Activated T-cell treated with anti-CD3 and anti-CD28 coated beads for 48 hours (primary cell): ENCODE measurements around the gene CAMK1D.
"Not testable (repeated sequence)": the region's sequence is repeated elsewhere in the genome, so short reads cannot be mapped to it uniquely, and the experiment has no call there.

Source experiments
- DNase-seq: peaks from one replicate; pipeline ENCODE4 v3.0.0-alpha.2; 2020; ENCODE audit warnings: low read depth

CAMK1D gene

GRCh38 chr10:12797471-12798262 lies 448.3 kb downstream of the CAMK1D start:
- DNase-seq, result no peak

- DNase-seq, result no peak
Observed at GRCh38 chr10:12799144-12799543, 449.8 kb downstream of the CAMK1D start.

GRCh38 chr10:12799714-12800113 lies 450.4 kb downstream of the CAMK1D start:
- DNase-seq, result no peak

- DNase-seq, result no peak
Observed at GRCh38 chr10:12800302-12800701, 451.0 kb downstream of the CAMK1D start.

GRCh38 chr10:12801214-12802087 lies 452.1 kb downstream of the CAMK1D start:
- DNase-seq, result no peak

GRCh38 chr10:12803776-12804175 lies 454.4 kb downstream of the CAMK1D start:
- DNase-seq, result no peak

- no peak for DNase-seq
Observed at GRCh38 chr10:12806228-12807095, 457.1 kb downstream of the CAMK1D start.

GRCh38 chr10:12807096-12807755 lies 457.9 kb downstream of the CAMK1D start:
- DNase-seq, result no peak

GRCh38 chr10:12808014-12808613 lies 458.8 kb downstream of the CAMK1D start:
- no peak for DNase-seq

GRCh38 chr10:12810046-12810445 lies 460.7 kb downstream of the CAMK1D start:
- DNase-seq, result not testable (repeated sequence)

- DNase-seq, result no peak
Observed at GRCh38 chr10:12811826-12812225, 462.5 kb downstream of the CAMK1D start.

GRCh38 chr10:12812571-12812970 lies 463.2 kb downstream of the CAMK1D start:
- DNase-seq, result no peak

- DNase-seq, result no peak
Observed at GRCh38 chr10:12814166-12814565, 464.8 kb downstream of the CAMK1D start.

GRCh38 chr10:12819071-12819470 lies 469.7 kb downstream of the CAMK1D start:
- no peak for DNase-seq

- no peak for DNase-seq
Observed at GRCh38 chr10:12819656-12820055, 470.3 kb downstream of the CAMK1D start.

- no peak for DNase-seq
Observed at GRCh38 chr10:12822126-12822892, 473.0 kb downstream of the CAMK1D start.

- no peak for DNase-seq
Observed at GRCh38 chr10:12822893-12823170, 473.5 kb downstream of the CAMK1D start.

- DNase-seq, result no peak
Observed at GRCh38 chr10:12823328-12823727, 474.0 kb downstream of the CAMK1D start.

GRCh38 chr10:12825260-12825849 lies 476.0 kb downstream of the CAMK1D start:
- no peak for DNase-seq

GRCh38 chr10:12826800-12827372 lies 477.5 kb downstream of the CAMK1D start:
- DNase-seq, result no peak
